Measurements from ENCODE around the gene ZFR2.

GRCh38 chr19:3804429-3804828, 64.4 kb downstream of the ZFR2 start:
- no peak for TF ChIP-seq CTCF (IDR thresholded peaks at IDR 0.05)
- TF ChIP-seq POLR2A (IDR thresholded peaks at IDR 0.05), result no peak
